ENCODE results near the gene MYO1E.

DNA sequence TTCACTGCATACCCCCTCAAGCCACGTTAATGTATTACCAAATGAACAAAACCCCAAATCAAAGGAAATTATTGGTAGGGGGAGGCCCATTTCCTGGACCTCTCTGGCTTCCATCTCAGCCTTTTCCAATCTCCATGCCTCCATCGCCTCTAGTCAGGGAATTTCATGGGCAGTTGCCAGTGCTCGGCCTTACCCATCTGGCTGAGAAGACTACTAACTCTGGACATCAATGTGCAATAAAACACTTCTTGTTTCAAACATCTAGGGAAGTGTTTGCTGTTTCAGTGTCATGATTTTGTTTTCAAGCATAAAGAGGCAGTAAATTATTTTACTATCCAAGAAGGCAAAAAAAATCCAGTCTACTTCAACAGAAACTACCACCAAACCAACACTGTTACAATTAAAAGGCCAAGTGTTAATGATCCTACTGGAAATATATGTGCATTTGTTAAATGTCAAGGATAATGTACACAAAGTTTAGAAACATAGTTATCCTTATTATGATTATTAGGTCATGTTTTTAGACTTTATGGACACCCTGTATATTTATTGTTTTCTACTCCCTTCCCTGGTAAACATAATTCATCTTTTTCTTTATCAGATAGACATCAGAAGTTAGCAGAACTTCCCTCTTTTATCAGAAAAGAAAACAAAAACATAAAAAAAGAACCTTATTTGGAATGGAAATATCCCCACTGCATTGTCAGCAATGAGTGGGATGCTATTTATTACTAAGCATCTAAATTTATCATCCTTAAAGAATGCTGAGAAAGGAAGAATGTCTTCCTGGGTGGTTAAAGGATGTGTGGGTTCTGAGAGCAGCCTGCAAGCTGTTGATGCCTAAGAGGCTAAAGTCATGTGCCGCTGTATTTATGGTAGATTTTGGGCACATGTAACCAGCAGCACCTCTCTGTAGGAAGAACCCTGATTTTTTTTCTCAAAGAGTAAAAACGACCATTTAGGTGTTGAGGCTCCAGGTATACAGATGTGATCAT is 150.9 kb downstream of the MYO1E start:
- TF ChIP-seq, protein P1, sequence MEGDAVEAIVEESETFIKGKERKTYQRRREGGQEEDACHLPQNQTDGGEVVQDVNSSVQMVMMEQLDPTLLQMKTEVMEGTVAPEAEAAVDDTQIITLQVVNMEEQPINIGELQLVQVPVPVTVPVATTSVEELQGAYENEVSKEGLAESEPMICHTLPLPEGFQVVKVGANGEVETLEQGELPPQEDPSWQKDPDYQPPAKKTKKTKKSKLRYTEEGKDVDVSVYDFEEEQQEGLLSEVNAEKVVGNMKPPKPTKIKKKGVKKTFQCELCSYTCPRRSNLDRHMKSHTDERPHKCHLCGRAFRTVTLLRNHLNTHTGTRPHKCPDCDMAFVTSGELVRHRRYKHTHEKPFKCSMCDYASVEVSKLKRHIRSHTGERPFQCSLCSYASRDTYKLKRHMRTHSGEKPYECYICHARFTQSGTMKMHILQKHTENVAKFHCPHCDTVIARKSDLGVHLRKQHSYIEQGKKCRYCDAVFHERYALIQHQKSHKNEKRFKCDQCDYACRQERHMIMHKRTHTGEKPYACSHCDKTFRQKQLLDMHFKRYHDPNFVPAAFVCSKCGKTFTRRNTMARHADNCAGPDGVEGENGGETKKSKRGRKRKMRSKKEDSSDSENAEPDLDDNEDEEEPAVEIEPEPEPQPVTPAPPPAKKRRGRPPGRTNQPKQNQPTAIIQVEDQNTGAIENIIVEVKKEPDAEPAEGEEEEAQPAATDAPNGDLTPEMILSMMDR (IDR thresholded peaks at IDR 0.05; ENCODE audit: low read depth, low read length, poor library complexity, severe bottlenecking), result no peak
- TF ChIP-seq EZH2phosphoT487 (IDR thresholded peaks at IDR 0.05; ENCODE audit: borderline replicate concordance, low read length), result no peak
